ENCODE results near the gene GNG7. TPM values are rescaled to one million over a fixed set of nuclear protein-coding genes. Genes with fewer than 3 reads are reported as not detected.
A peak's percentile ranks its signal among the peaks of the same experiment; 100 is the strongest.
"Not testable (repeated sequence)": the region's sequence is repeated elsewhere in the genome, so short reads cannot be mapped to it uniquely, and the experiment has no call there.

GNG7 gene
- total and polyA plus RNA-seq, 5 donors = 25.4 to 58.2 (median 42.9) TPM

- peak overlapping the region; percentile 96 for H3K27ac ChIP-seq (ENCODE audit: low read length)
- H3K27me3 ChIP-seq (ENCODE audit: control insufficient read depth, insufficient read depth) = no peaks in the 10 kb centered on the region
- ATAC-seq (no peak), DNase-seq (no peak)
- no peaks in the 10 kb centered on the region for H3K9me3 ChIP-seq (ENCODE audit: control insufficient read depth, low read length)
- H3K4me1 ChIP-seq (ENCODE audit: control insufficient read depth, insufficient read depth, low read length) = peaks cover 21% of the 10 kb centered on the region
- H3K4me3 ChIP-seq (ENCODE audit: low read length) = no peak overlapping the region
- 69% methylated on average over 12 of the region's 12 CpGs for whole genome bisulfite sequencing
- intact Hi-C loops (cut with DNase I) = loop anchor here (5.0 kb wide), 3 partner anchors 37 to 63 kb away; partner anchors contain the start of gene GADD45B (in 3 of the 4)
Measured at GRCh38 chr19:2540251-2540645, 162.2 kb downstream of the GNG7 start.

DNA sequence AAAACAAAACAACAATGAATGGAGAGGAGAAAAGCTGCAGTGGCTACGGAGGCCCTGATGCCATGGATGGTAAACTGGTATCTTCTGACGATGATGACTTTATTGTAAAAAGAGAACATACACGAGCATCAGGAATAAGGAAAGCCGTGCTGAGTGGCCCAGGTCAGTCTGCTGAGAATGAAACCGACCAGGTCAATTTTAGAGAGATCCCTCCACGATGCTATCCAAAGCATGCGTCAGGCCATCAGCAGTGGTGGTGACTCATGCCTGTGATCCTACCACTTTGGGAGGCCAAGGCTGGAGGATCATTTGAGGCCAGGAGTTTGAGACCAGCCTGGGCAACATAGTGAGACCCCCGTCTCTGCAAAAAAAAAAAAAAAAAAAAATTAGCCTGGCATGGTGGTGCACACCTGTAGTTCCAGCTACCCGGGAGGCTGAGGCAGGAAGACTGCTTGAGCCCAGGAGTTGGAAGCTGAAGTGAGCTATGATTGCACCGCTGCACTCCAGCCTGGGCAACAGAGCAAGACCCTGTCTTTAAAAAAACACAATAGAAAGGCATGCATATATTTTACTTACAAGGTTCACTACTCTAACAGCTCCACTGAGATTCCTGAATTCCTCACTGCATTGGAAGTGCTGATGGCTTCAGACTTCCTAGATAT, 164.3 kb downstream of the GNG7 start:
- intact Hi-C loops (cut with DNase I) = loop anchor here in 1 of 4 donors (5.0 kb wide), 1 partner anchor 41 kb away; no protein-coding TSS in a partner anchor
- Histone ChIP-seq H3K27ac (ENCODE audit: low read length) (no peak overlapping the region), H3K27me3 (ENCODE audit: control insufficient read depth, insufficient read depth) (no peaks in the 10 kb centered on the region), H3K4me3 (ENCODE audit: low read length) (no peak overlapping the region), H3K4me1 (ENCODE audit: control insufficient read depth, insufficient read depth, low read length) (peaks cover 10% of the 10 kb centered on the region), H3K9me3 (ENCODE audit: control insufficient read depth, low read length) (no peaks in the 10 kb centered on the region)
- 97% methylated on average over 10 of the region's 10 CpGs for WGBS
- DNase-seq (peak in 2 of 3 donors; percentile 7 to 12), ATAC-seq (no peak)

- not testable (repeated sequence) for ATAC-seq; H3K9me3 ChIP-seq (ENCODE audit: control insufficient read depth, low read length); H3K4me3 ChIP-seq (ENCODE audit: low read length); H3K27me3 ChIP-seq (ENCODE audit: control insufficient read depth, insufficient read depth); H3K4me1 ChIP-seq (ENCODE audit: control insufficient read depth, insufficient read depth, low read length); H3K27ac ChIP-seq (ENCODE audit: low read length)
- intact Hi-C loops (cut with DNase I) = loop anchor here in 1 of 4 donors (5.0 kb wide), 1 partner anchor 40 kb away; no protein-coding TSS in a partner anchor
- WGBS = 81% methylated on average over 9 of the region's 9 CpGs
- peak; percentile 3 to 18 (median 18) for DNase-seq
Measured at GRCh38 chr19:2537584-2537983, 164.9 kb downstream of the GNG7 start.

- H3K4me1 ChIP-seq (ENCODE audit: control insufficient read depth, insufficient read depth, low read length) = peaks cover 5% of the 10 kb centered on the region
- ATAC-seq (peak in 1 of 2 donors; percentile 49), DNase-seq (peak; percentile 12 to 71 (median 51))
- H3K27ac ChIP-seq (ENCODE audit: low read length) = peak overlapping the region; percentile 6
- H3K4me3 ChIP-seq (ENCODE audit: low read length) = no peak overlapping the region
- WGBS = 46% methylated on average over 12 of the region's 12 CpGs
- no peaks in the 10 kb centered on the region for H3K9me3 ChIP-seq (ENCODE audit: control insufficient read depth, low read length)
- intact Hi-C loops (cut with DNase I) = loop anchor here in 1 of 4 donors (5.0 kb wide), 1 partner anchor 39 kb away; no protein-coding TSS in a partner anchor
- no peaks in the 10 kb centered on the region for H3K27me3 ChIP-seq (ENCODE audit: control insufficient read depth, insufficient read depth)
Measured at GRCh38 chr19:2536461-2536860, 166.0 kb downstream of the GNG7 start.

DNA sequence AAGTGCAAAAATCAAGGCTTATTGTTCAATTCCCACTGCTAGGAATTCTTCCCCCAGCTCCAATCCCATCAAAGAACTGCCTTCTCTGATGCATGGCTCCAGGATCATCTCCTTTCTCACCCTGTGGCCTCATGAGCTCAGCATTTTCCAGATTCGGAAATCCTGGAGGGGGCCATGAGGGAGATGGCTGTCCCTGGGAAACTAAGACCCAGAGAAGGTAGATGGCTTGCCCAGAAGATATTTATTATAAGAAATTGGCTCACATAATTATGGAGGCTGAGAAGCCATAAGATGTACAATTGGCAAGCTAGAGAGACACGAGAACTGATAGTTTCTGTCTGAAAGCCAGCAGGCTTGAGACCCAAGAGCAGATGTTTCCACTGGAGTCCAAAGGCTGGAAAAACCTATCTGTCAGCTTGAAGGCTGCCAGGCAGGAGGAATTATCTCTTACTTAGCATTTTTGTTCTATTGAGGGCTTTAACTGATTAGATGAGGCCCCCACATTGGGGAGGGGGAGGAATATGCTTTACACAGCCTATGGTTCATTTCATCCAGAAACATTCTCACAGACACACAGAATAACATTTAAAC, 168.0 kb downstream of the GNG7 start:
- intact Hi-C loops (cut with DNase I) = loop anchor here in 1 of 4 donors (5.0 kb wide), 1 partner anchor 37 kb away; no protein-coding TSS in a partner anchor
- no peaks in the 10 kb centered on the region for H3K4me1 ChIP-seq (ENCODE audit: control insufficient read depth, insufficient read depth, low read length)
- H3K9me3 ChIP-seq (ENCODE audit: control insufficient read depth, low read length) = no peaks in the 10 kb centered on the region
- H3K27ac ChIP-seq (ENCODE audit: low read length) = no peak overlapping the region
- no peak overlapping the region for H3K4me3 ChIP-seq (ENCODE audit: low read length)
- DNase-seq (no peak), ATAC-seq (no peak)
- no peaks in the 10 kb centered on the region for H3K27me3 ChIP-seq (ENCODE audit: control insufficient read depth, insufficient read depth)
- 82% methylated on average over 2 of the region's 2 CpGs for WGBS

DNA sequence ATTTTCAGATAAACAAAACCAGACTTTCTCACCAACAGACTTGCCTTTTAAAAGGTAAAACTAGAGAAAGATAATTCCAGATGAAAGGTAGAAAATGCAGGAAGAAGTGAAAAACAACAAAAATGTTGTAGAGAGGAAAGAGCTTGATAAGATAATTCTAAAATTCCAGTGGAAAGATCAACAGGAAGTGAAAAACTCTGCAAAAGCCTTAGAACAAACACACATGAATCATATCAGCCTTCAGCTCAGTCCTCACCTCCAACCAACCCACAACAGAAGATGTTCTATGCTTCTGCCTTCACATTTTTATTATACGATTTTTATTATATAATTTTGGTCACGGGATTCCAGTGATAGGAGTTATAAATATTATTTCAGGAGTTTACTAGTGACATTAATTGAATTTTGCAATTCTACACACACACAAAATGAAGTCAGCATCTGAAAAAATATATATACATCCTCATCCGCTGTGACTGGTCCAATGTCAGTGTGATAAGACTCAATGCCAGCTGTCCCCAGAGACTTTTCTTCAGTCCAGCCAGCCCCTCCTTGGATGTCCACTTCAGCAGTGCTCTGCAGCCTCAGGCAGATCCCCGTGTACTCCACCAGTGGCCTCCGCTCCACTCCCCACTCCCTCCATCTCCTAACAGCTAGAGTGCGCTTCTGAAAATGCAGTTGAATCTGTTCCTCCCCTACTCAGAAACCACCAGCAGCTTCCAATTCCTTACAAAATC, 168.6 kb downstream of the GNG7 start:
- intact Hi-C loops (cut with DNase I) = no loop called here
- no peak for ATAC-seq
- peak in 1 of 3 donors; percentile 14 for DNase-seq
- H3K27ac ChIP-seq (ENCODE audit: low read length) = no peak overlapping the region
- no peak overlapping the region for H3K4me3 ChIP-seq (ENCODE audit: low read length)
- H3K27me3 ChIP-seq (ENCODE audit: control insufficient read depth, insufficient read depth) = no peaks in the 10 kb centered on the region
- WGBS = 79% methylated on average over 6 of the region's 6 CpGs
- no peaks in the 10 kb centered on the region for H3K9me3 ChIP-seq (ENCODE audit: control insufficient read depth, low read length)
- no peaks in the 10 kb centered on the region for H3K4me1 ChIP-seq (ENCODE audit: control insufficient read depth, insufficient read depth, low read length)

- Histone ChIP-seq H3K27me3 (ENCODE audit: control insufficient read depth, insufficient read depth) (no peaks in the 10 kb centered on the region), H3K4me1 (ENCODE audit: control insufficient read depth, insufficient read depth, low read length) (no peaks in the 10 kb centered on the region), H3K27ac (ENCODE audit: low read length) (no peak overlapping the region), H3K4me3 (ENCODE audit: low read length) (no peak overlapping the region), H3K9me3 (ENCODE audit: control insufficient read depth, low read length) (no peaks in the 10 kb centered on the region)
- DNase-seq (no peak), ATAC-seq (no peak)
- WGBS = 40% methylated on average over 2 of the region's 2 CpGs
- intact Hi-C loops (cut with DNase I) = no loop called here
Measured at GRCh38 chr19:2533072-2533425, 169.4 kb downstream of the GNG7 start.

DNA sequence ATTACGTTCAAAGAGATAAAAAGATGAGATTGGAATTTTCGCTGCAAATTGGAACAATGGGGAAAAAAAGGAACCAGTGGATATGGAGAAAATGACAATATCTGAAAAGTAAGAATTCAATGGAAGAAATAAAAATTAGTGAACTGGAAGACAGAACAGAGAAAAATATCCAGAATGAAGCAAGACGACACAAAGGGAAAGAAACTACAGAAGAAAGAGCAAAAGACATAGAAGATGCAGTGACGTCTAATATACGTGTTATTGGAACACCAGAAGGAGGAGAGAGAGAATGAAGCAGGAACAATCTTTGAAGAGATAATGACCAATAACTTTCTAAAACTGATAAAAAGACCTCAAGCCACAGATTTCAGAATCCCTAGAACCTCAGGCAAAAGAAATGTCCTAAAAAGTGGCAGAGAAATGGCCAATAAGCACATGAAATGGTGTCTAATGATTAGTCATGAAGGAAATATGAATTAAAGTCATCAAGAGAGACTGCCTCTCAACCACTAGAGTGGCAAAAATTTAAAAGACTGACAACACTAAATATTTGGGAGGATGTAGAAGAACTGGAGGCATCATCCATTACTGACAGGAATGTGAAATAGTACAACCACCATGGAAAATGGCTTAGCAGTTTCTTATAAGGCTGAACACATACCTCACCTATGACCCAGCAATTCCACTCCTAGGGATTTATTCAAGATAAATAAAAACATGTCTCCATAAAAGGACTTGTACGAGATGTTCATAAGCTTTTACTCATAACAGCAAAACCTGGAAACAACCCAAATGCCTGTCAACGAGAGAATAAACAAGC, 170.0 kb downstream of the GNG7 start:
- Histone ChIP-seq H3K27ac (ENCODE audit: low read length) (no peak overlapping the region), H3K4me1 (ENCODE audit: control insufficient read depth, insufficient read depth, low read length) (no peaks in the 10 kb centered on the region), H3K4me3 (ENCODE audit: low read length) (no peak overlapping the region), H3K27me3 (ENCODE audit: control insufficient read depth, insufficient read depth) (no peaks in the 10 kb centered on the region), H3K9me3 (ENCODE audit: control insufficient read depth, low read length) (no peaks in the 10 kb centered on the region)
- intact Hi-C loops (cut with DNase I) = no loop called here
- DNase-seq (no peak), ATAC-seq (no peak)
- 80% methylated on average over 7 of the region's 7 CpGs for WGBS

GRCh38 chr19:2529942-2530341, 172.6 kb downstream of the GNG7 start:
- intact Hi-C loops (cut with DNase I) = not testable (repeated sequence)

GRCh38 chr19:2529473-2529918, 173.0 kb downstream of the GNG7 start:
- Histone ChIP-seq H3K4me3 (ENCODE audit: low read length) (no peak overlapping the region), H3K27me3 (ENCODE audit: control insufficient read depth, insufficient read depth) (no peaks in the 10 kb centered on the region), H3K4me1 (ENCODE audit: control insufficient read depth, insufficient read depth, low read length) (no peaks in the 10 kb centered on the region), H3K9me3 (ENCODE audit: control insufficient read depth, low read length) (no peaks in the 10 kb centered on the region), H3K27ac (ENCODE audit: low read length) (no peak overlapping the region)
- ATAC-seq (peak in 1 of 2 donors; percentile 30), DNase-seq (no peak)
- WGBS = 75% methylated on average over 9 of the region's 9 CpGs
- intact Hi-C loops (cut with DNase I) = no loop called here

More at GRCh38 chr19:2529942-2530341, 172.6 kb downstream of the GNG7 start:
- DNase-seq = peak in 1 of 3 donors; percentile 37
- not testable (repeated sequence) for ATAC-seq; H3K4me1 ChIP-seq (ENCODE audit: control insufficient read depth, insufficient read depth, low read length); H3K4me3 ChIP-seq (ENCODE audit: low read length); H3K27ac ChIP-seq (ENCODE audit: low read length); H3K9me3 ChIP-seq (ENCODE audit: control insufficient read depth, low read length); H3K27me3 ChIP-seq (ENCODE audit: control insufficient read depth, insufficient read depth)
- WGBS = 90% methylated on average over 10 of the region's 10 CpGs
